Liver (tissue), 9 donors: Measurements from ENCODE around the gene IPP. TPM values are rescaled to one million over a fixed set of nuclear protein-coding genes. Genes with fewer than 3 reads are reported as not detected.
A peak's percentile ranks its signal among the peaks of the same experiment; 100 is the strongest.

Source experiments
- DNase-seq: peaks from one replicate; pipeline ENCODE4 v3.0.0-alpha.2; 2017; ENCODE audit warnings: low spot score
- H3K27ac ChIP-seq, 2 donors: one replicate each; pipeline ENCODE4 v1.7.0; 2013; ENCODE audit warnings: inconsistent platforms in 2 of 2, low read length in 2 of 2, control low read depth in 1 of 2, low read depth in 1 of 2, mild to moderate bottlenecking in 1 of 2
- H3K27me3 ChIP-seq, 4 donors: one replicate each; pipeline versions ENCODE4 v1.6.1 to v1.7.0; 2013; ENCODE audit warnings: low read length in 3 of 4, inconsistent platforms in 1 of 4, mild to moderate bottlenecking in 1 of 4, moderate library complexity in 1 of 4; ENCODE audit not compliant: control insufficient read depth in 4 of 4, insufficient read depth in 4 of 4
- H3K36me3 ChIP-seq, 4 donors: one replicate each; pipeline versions ENCODE4 v1.6.1 to v1.7.0; 2013; ENCODE audit warnings: low read length in 3 of 4, mild to moderate bottlenecking in 3 of 4, low read depth in 1 of 4, moderate library complexity in 1 of 4; ENCODE audit not compliant: control insufficient read depth in 4 of 4, insufficient read depth in 3 of 4
- H3K4me1 ChIP-seq, 4 donors: one replicate each; pipeline versions ENCODE4 v1.6.1 to v1.7.0; 2013; ENCODE audit warnings: low read length in 3 of 4, mild to moderate bottlenecking in 3 of 4, moderate library complexity in 1 of 4; ENCODE audit not compliant: control insufficient read depth in 4 of 4, insufficient read depth in 4 of 4
- H3K4me3 ChIP-seq, 3 donors: one replicate each; pipeline versions ENCODE4 v1.6.1 to v1.7.0; 2013; ENCODE audit warnings: low read length in 3 of 3, control low read depth in 1 of 3, low read depth in 1 of 3, mild to moderate bottlenecking in 1 of 3
- H3K9ac ChIP-seq, 2 donors: one replicate each; pipeline ENCODE4 v1.7.0; 2013; ENCODE audit warnings: low read length in 2 of 2, mild to moderate bottlenecking in 2 of 2, moderate library complexity in 2 of 2, control low read depth in 1 of 2, low read depth in 1 of 2
- H3K9me3 ChIP-seq, 4 donors: one replicate each; pipeline versions ENCODE4 v1.6.1 to v1.7.0; 2013; ENCODE audit warnings: low read length in 3 of 4; ENCODE audit not compliant: control insufficient read depth in 4 of 4
- EGR1 ChIP-seq, 2 donors: IDR thresholded peaks; 2 replicates each; pipeline ENCODE4 v1.6.1; 2016 to 2018; ENCODE audit warnings: antibody characterized with exemption in 2 of 2, low read depth in 2 of 2
- FOXA2 ChIP-seq: IDR thresholded peaks from 2 replicates; pipeline ENCODE4 v1.6.1; 2016; ENCODE audit warnings: antibody characterized with exemption
- GABPA ChIP-seq, 2 donors: IDR thresholded peaks in 1 of 2; conservative IDR thresholded peaks in 1 of 2; 2 replicates each; pipeline ENCODE4 v1.6.1; 2016; ENCODE audit warnings: antibody characterized with exemption in 2 of 2, mild to moderate bottlenecking in 1 of 2, moderate library complexity in 1 of 2
- HNF4A ChIP-seq, 2 donors: conservative IDR thresholded peaks; 2 replicates each; pipeline ENCODE4 v1.6.1; 2016; ENCODE audit warnings: antibody characterized with exemption in 2 of 2, mild to moderate bottlenecking in 2 of 2
- HNF4G ChIP-seq: IDR thresholded peaks from 2 replicates; pipeline ENCODE4 v1.6.1; 2016; ENCODE audit warnings: antibody characterized with exemption
- JUND ChIP-seq, 2 donors: IDR thresholded peaks; 2 replicates each; pipeline ENCODE4 v1.6.1; 2016; ENCODE audit warnings: antibody characterized with exemption in 2 of 2
- NR2F2 ChIP-seq: IDR thresholded peaks from 2 replicates; pipeline ENCODE4 v1.6.1; 2016; ENCODE audit warnings: antibody characterized with exemption
- SP1 ChIP-seq: IDR thresholded peaks from 2 replicates; pipeline ENCODE4 v1.6.1; 2018; ENCODE audit warnings: antibody characterized with exemption, mild to moderate bottlenecking
- TAF1 ChIP-seq: conservative IDR thresholded peaks from 2 replicates; pipeline ENCODE4 v1.6.1; 2016; ENCODE audit warnings: antibody characterized with exemption, mild to moderate bottlenecking
- WGBS: extraction: QIAGEN DNeasy Blood & Tissue Kit; methylation state at CpG from one replicate; pipeline ENCODE4 v1.1.7; 2013; 5-methylcytosine and 5-hydroxymethylcytosine counted together
- polyA plus RNA-seq, 2 donors: library from polyadenylated mRNA; stranded (reverse) in 1 of 2; unstranded in 1 of 2; fragments of 200-250 nt in 1 of 2; fragments of >200 nt in 1 of 2; fragmentation: Nextera tagmentation in 1 of 2; extraction: Ambion mirVana in 1 of 2; gene quantifications; one replicate each; pipeline versions ENCODE4 v1.2.1 to v1.2.3, GENCODE V29; 2013 to 2015
- total RNA-seq, 2 donors: library from RNA; depleted of rRNA; stranded (reverse); fragments of >200 nt; gene quantifications; one replicate each; pipeline ENCODE4 v1.2.3, GENCODE V29; 2014
- TF ChIP-seq, protein P1 (sequence below): IDR thresholded peaks from 2 replicates; pipeline ENCODE4 v1.6.1; 2016; ENCODE audit warnings: antibody characterized with exemption, mild to moderate bottlenecking
- TF ChIP-seq, protein P2 (sequence below): IDR thresholded peaks from 2 replicates; pipeline ENCODE4 v1.6.1; 2016; ENCODE audit warnings: antibody characterized with exemption
- TF ChIP-seq, protein P3 (sequence below): IDR thresholded peaks from 2 replicates; pipeline ENCODE4 v1.6.1; 2016; ENCODE audit warnings: antibody characterized with exemption
- TF ChIP-seq, protein P4 (sequence below): IDR thresholded peaks from 2 replicates; pipeline ENCODE4 v1.6.1; 2016; ENCODE audit warnings: antibody characterized with exemption
- donor health status: healthy.
- donor health status: healthy.
- donor health status: healthy.
- donor health status: healthy.
- donor health status: healthy.

IPP gene
- total and polyA plus RNA-seq, 4 donors = 2.7 to 6.7 (median 5.5) TPM

DNA sequence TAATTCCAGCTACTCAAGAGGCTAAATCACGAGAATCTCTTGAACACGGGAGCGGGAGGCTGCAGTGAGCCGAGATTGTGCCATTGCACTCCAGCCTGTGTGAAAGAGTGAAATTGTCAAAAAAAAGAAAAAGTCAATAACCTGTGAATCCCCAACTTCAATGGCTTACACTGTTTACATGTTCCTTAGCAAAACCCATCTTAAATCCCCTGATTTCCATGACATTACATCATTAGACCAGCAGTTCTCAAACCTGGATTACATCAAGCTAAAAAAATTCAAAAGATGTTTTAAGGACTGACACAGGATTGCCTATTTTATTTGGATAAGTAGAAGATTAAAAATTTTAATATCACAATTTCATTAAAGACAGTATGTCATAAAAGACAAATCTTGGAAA, 76.5 kb downstream of the IPP start (continued):
- TF ChIP-seq, protein P1, sequence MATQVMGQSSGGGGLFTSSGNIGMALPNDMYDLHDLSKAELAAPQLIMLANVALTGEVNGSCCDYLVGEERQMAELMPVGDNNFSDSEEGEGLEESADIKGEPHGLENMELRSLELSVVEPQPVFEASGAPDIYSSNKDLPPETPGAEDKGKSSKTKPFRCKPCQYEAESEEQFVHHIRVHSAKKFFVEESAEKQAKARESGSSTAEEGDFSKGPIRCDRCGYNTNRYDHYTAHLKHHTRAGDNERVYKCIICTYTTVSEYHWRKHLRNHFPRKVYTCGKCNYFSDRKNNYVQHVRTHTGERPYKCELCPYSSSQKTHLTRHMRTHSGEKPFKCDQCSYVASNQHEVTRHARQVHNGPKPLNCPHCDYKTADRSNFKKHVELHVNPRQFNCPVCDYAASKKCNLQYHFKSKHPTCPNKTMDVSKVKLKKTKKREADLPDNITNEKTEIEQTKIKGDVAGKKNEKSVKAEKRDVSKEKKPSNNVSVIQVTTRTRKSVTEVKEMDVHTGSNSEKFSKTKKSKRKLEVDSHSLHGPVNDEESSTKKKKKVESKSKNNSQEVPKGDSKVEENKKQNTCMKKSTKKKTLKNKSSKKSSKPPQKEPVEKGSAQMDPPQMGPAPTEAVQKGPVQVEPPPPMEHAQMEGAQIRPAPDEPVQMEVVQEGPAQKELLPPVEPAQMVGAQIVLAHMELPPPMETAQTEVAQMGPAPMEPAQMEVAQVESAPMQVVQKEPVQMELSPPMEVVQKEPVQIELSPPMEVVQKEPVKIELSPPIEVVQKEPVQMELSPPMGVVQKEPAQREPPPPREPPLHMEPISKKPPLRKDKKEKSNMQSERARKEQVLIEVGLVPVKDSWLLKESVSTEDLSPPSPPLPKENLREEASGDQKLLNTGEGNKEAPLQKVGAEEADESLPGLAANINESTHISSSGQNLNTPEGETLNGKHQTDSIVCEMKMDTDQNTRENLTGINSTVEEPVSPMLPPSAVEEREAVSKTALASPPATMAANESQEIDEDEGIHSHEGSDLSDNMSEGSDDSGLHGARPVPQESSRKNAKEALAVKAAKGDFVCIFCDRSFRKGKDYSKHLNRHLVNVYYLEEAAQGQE = no peak
- TF ChIP-seq HNF4A (conservative IDR thresholded peaks at IDR 0.05) (no peak), TAF1 (no peak), EGR1 (IDR thresholded peaks at IDR 0.05; ENCODE audit: low read depth in 2 of 2) (no peak), GABPA (IDR thresholded peaks at IDR 0.05 in 1 of 2, conservative IDR thresholded peaks at IDR 0.05 in 1 of 2) (no peak)
- TF ChIP-seq, protein P2, sequence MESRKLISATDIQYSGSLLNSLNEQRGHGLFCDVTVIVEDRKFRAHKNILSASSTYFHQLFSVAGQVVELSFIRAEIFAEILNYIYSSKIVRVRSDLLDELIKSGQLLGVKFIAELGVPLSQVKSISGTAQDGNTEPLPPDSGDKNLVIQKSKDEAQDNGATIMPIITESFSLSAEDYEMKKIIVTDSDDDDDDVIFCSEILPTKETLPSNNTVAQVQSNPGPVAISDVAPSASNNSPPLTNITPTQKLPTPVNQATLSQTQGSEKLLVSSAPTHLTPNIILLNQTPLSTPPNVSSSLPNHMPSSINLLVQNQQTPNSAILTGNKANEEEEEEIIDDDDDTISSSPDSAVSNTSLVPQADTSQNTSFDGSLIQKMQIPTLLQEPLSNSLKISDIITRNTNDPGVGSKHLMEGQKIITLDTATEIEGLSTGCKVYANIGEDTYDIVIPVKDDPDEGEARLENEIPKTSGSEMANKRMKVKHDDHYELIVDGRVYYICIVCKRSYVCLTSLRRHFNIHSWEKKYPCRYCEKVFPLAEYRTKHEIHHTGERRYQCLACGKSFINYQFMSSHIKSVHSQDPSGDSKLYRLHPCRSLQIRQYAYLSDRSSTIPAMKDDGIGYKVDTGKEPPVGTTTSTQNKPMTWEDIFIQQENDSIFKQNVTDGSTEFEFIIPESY = no peak

DNA sequence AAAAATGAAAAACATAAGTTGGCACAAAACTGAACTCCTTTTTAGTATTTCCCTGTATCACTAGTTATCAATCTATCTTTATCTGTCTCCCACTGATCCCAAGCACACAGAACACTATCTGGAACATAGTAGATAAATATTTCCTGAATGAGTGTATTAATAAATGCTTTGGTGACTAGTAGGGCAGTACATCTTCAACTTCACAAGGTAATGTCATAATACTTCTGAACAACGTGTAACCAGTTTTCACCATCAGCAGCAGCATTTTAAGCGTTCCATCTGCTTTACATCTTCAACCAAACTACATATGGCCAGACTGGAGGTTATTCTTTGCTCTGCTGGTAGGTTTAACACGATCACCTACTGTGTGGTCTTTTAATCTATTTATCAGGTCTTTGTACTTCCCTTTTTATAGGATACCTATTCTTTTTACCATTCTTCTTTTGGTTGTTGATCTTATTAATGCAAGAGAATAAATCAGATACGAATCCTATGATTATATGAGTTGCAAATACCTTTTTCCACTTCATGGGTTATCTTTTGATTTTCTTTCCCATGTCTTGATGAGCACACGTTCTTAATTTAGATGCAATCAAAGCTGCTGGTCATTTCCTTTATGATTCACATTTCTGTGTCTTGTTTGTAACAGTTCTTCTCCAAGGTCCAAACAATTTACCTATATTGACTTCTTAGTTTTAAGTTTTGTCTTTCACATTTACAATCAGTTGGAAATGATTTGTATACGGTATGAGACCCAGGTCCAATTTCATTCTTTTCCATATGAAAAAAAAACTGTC, 80.4 kb downstream of the IPP start:
- no peak overlapping the region for H3K4me3 ChIP-seq
- WGBS = 87% methylated on average over 6 of the region's 6 CpGs
- peaks cover 9 to 46% (median 29%) of the 10 kb centered on the region in 4 donors for H3K4me1 ChIP-seq
- no peak for DNase-seq
- TF ChIP-seq HNF4A (conservative IDR thresholded peaks at IDR 0.05) (no peak), SP1 (no peak), FOXA2 (no peak), HNF4G (no peak), NR2F2 (no peak), JUND (IDR thresholded peaks at IDR 0.05) (no peak)
- TF ChIP-seq, protein P1 = no peak
- TF ChIP-seq, protein P3, sequence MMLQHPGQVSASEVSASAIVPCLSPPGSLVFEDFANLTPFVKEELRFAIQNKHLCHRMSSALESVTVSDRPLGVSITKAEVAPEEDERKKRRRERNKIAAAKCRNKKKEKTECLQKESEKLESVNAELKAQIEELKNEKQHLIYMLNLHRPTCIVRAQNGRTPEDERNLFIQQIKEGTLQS = no peak
- TF ChIP-seq, protein P4, sequence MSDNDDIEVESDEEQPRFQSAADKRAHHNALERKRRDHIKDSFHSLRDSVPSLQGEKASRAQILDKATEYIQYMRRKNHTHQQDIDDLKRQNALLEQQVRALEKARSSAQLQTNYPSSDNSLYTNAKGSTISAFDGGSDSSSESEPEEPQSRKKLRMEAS = no peak
- TF ChIP-seq, protein P2 = no peak
- H3K27me3 ChIP-seq = no peaks in the 10 kb centered on the region
- no peaks in the 10 kb centered on the region for H3K9me3 ChIP-seq
- H3K36me3 ChIP-seq = no peaks in the 10 kb centered on the region
- H3K9ac ChIP-seq = peak overlapping the region in 1 of 2 donors; percentile 18
- H3K27ac ChIP-seq = no peak overlapping the region
